ENCODE results near the gene CEP97.

GRCh38 chr3:101685050-101685400 lies 39.4 kb upstream of the CEP97 start:
- TF ChIP-seq POLR2AphosphoS5 (IDR thresholded peaks at IDR 0.05; ENCODE audit: borderline replicate concordance, low read depth, low read length) (no peak), EZH2 (IDR thresholded peaks at IDR 0.05) (no peak)

Data from SK-N-MC (cell line).